NCI-H1092 (cell line): ENCODE results near the gene LRRTM1.

Experiments
- DNase-seq: peaks from one replicate; lab custom pipeline; 2025; lab: John Stamatoyannopoulos, UW

The LRRTM1 gene

DNA sequence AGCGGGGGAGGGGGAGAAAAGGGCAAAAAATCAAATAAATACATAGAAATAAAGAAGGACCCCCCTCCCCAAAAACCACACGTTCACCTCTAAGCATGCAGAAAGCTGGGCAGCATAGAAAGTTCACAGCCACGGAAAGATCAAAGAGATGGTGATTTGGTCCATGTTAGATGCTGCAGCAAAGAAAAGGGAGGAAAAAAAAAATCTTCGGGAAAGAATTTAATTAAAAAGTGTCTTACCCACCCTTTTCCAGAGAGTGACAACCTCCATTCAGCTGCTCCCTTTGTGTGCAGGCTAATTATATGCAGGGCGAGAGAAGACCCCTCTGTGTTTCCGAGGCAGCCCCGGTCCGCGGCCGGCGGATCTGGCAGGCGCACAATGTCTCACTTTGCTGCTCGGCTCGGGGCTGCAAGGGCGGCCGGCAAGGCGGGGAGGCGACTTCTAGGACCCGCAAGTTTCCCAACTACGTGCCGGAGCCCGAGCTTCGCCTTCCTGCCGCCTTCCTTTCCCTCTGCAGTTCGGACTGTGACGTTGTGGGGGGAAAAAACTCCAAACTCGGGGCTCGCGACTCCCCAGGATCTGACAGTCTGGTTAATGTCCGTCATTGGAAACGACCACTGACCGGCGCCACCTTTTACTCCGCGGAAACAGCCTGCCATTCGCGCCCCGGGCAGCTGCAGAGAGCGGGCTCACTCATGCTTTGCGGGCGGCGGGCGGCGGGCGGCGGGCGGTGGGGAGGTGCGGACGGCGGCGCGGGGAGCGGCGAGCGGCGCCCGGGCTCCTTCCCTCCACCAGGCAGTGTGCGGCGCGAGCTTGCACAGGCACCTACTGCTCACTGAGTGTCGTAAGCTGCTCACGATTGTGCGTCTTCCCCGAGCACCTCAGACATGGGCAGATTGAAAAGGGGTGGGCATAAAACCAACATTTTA, at the start of gene LRRTM1:
TSS of gene LRRTM1 (minus strand) at position 844 of the 929 bp plus-strand sequence. CDS start 933 bp downstream, outside the sequence.
- DNase-seq, result peak; percentile 13

GRCh38 chr2:80351231-80351630, 46.7 kb upstream of the LRRTM1 start:
- DNase-seq, result no peak

DNA sequence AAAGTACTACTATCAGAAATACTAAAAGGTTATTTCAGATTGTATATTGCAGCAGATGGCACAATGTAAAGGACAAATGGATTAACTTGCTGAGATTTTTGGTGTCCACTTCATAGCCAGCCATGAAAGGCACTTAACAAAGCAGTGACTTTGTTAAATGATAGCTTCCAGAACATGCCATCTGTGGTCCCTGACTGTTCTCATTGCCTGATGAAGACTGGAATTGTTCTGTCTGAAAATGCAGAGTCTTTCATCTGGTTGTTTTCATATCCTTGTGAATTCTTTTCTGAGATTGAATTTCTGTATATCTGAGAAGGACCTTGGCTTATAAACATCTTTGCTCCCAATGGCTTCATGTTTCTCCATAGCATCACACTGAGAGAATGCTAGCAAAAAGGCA, 44.4 kb upstream of the LRRTM1 start:
- no peak for DNase-seq

GRCh38 chr2:80348078-80348477, 43.5 kb upstream of the LRRTM1 start:
- DNase-seq, result no peak

DNA sequence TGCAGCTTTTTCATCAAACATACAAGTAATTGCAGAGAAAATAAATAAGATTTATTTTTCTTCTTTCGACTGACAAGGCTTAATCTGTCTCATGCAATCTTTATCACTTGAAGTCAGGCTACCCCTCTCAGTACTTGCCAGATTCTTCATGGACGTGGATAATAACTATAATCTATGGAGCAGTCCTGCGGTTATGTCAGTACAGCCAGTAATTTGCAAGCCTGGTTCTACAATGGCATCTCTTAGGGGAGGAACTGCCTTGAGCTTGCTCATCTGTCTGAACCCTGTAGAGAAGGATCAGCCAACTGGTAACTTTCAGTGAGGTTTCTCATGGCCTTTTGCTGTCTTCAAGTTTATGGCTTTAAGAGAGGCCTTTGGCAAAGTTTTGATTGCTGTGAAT, 35.5 kb upstream of the LRRTM1 start:
- no peak for DNase-seq

- no peak for DNase-seq
These were observed 34.2 kb upstream of the LRRTM1 start for GRCh38 chr2:80338794-80339193.

DNA sequence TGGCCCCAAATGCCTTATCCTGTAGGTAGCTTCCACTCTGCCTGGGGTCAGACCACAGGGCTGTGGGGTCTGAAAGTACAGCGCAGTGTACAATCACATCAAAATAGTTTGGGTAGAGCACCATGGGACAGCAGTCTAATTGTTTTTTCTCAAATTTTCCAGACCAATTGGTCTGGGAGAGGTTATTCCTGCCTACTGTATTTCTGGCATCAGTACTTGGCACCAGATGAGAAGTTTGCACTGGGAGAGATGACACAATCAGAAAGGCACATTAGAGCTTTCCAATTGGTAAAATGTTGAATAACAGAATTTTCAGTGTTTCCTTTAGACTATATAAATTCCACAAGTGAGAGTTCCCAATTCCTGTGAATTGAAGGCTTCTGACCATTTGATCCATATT, 30.9 kb upstream of the LRRTM1 start:
- no peak for DNase-seq

GRCh38 chr2:80333886-80334285, 29.3 kb upstream of the LRRTM1 start:
- DNase-seq, result no peak

- no peak for DNase-seq
These were observed 26.2 kb upstream of the LRRTM1 start for GRCh38 chr2:80330527-80331450.

GRCh38 chr2:80329491-80329890, 24.9 kb upstream of the LRRTM1 start:
- DNase-seq, result no peak

DNA sequence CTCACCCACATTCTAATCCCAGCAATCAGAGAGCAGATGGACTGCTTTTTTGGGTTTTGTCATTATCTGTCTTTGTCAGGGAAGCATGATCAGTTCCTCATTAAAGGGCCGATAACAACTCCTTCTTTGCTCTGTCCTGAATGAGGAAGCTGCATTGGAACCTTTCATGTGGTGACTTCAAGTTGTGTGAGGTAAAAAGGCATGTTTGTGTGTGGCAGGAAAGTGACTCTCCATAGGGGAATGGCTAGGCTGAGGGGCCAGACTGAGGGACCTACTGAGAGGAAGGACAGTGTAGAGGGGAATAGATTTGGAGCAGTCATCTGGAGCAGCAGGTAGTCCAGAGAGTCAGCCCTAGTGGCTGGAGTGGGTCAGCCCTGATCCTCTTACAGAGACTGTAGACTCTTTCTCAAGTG, 23.6 kb upstream of the LRRTM1 start:
- DNase-seq, result no peak

- no peak for DNase-seq
These were observed 22.3 kb upstream of the LRRTM1 start for GRCh38 chr2:80326861-80327260.

GRCh38 chr2:80326214-80326613, 21.7 kb upstream of the LRRTM1 start:
- peak; percentile 0 for DNase-seq

DNA sequence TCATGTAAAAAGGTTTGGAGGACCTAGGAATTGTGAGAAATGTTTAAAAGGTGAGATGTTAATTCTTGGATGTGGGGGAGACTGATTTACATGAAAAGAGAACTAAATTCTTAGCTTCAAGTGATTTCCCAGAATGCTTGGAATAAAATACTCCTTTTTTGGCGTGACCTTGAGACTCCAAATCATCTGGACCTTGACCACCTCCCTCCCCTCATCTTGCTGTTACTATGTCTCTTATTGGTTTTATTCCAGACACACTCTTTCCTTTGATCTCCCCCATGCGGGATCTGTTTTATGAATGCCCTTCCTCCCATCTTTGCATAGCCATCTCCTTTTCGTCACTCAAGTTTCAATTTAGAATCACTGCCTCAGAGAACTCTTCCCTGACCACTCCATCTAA, 20.0 kb upstream of the LRRTM1 start:
- DNase-seq, result no peak

DNA sequence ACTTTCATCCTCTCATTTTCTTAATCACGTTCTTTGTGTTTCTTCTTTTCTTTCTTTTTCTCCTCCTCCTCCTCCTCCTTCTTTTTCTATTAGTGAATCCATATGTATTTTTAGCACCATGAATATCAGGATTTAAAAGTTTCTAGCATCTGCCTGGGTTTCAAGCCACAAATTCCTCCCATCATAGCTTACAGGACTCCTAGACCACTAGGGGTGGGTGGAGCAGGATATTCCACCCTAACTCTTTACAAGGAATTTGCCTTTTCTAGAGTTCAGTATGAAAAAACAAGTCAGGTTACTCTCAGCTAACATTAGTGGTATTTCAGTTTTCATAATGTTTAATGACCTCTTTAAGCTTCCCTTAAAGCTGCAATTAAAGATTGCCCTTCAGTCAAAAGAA, 19.1 kb upstream of the LRRTM1 start:
- DNase-seq, result no peak

DNA sequence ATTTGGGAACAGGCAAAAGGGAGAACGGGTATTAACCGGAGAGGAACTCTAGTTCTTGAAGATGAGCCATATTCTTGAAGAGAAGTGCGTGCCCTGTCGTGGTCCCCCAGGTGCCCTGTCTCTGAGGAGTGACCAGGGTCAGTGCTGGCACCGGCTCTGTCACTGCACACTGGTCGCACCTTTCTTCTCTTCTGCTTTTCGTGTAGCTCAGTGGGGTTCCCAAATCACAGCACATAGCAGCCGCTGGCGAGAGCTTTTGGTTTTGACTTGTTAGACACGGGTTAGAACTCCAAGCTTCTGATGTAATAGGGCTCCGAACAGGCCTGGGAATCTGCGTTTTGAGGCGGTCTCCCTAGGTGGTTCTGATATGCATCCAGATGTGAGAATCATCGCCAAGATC, 18.4 kb upstream of the LRRTM1 start:
- DNase-seq, result no peak

- no peak for DNase-seq
These were observed 17.9 kb upstream of the LRRTM1 start for GRCh38 chr2:80322311-80322920.

GRCh38 chr2:80312282-80312839, 7.8 kb upstream of the LRRTM1 start:
- DNase-seq, result no peak

DNA sequence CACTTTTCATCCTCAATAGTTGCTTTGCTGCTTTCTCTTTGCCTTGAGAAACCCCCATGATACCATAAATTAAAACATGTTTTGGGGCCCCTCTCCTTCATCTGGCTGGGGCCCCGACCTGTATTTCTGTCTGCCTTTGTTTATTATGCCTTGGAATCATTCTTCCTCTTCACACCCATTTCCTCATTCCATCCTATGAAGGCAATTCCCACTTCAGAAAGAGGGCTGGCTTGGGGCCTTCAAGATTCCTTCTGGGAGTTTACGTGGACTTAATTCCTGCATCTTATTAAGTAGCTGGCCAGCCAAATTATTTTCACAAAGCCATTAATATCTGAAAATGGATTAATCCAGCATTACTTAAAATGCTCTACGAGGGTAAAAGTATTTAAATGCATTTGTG, 6.8 kb upstream of the LRRTM1 start:
- DNase-seq, result no peak

DNA sequence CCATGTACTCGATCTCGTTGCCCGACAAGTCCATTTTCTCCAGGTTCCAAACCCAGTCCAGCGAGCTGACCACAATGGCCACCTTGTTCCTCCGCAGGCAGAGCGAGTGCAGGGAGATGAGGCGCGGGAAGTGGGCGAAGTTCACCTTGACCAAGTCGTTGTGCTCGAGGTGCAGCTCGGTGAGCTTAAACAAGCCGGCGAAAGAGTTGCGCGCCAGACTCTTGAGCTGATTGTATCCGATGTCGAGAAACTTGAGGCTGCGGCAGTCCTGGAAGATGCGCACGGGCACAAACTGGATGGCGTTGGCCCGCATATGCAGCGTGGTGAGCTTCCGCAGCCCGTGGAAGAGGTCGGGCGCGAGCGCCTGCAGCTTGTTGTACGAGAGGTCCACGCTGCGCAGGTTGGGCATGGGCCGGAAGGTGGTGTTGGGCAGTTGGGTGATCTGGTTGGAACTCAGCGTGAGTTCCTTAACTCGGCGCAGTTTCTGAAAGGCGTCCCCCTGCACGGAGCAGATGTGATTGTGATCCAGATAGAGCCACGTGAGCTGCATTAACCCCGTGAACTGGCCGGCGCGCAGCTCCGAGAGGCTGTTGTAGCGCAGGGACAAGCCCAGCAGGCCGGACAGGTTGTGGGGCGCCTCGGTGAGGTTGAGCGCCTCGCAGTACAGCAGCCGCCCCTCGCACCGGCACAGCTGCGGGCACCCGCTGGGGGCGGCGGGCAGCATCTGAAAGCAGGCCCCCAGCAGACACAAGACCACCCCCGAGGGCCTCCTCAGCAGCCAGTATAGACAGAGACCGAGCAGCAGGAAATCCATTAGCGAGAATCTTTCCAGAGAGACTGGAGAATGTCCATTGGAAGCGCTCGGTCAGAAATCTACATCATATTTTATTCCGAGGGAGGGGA, 1.3 kb downstream of the LRRTM1 start:
- no peak for DNase-seq
